Ishikawa (cell line): ENCODE data around the gene ATP5F1D.

Experiments
- CEBPB ChIP-seq: IDR thresholded peaks from 2 replicates; pipeline ENCODE4 v1.6.1; 2012
- NFIC ChIP-seq: IDR thresholded peaks from 2 replicates; pipeline ENCODE4 v1.6.1; 2012
- TAF1 ChIP-seq: IDR thresholded peaks from 2 replicates; pipeline ENCODE4 v1.6.1; 2012; ENCODE audit warnings: low read depth, mild to moderate bottlenecking
- TCF12 ChIP-seq: IDR thresholded peaks from 2 replicates; pipeline ENCODE4 v1.6.1; 2012; ENCODE audit warnings: low read depth
- TF ChIP-seq, protein P1 (sequence below): IDR thresholded peaks from 2 replicates; pipeline ENCODE4 v1.6.1; 2012

DNA sequence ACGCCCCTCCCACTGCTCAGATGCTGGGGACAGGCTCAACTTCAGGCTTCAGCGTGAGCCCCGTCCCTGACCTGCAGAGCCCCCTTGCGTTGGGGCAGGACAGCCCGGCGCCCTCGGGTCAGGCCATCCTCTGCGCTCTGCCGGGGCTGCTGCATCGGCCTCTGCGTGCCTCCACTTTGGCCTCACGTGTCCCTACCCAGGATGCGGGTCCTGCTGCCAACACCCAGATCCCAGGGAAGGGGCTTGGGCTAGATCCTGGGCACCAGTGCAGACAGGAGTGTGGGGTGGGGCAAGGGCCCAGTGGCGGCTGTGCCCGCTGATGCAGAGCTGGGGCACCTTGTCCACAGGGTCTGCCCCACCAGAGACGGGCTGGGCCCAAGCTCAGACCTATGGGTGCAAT is 16.7 kb upstream of the ATP5F1D start:
- TF ChIP-seq TAF1 (no peak), CEBPB (no peak), NFIC (no peak), TCF12 (no peak)
- TF ChIP-seq, protein P1, sequence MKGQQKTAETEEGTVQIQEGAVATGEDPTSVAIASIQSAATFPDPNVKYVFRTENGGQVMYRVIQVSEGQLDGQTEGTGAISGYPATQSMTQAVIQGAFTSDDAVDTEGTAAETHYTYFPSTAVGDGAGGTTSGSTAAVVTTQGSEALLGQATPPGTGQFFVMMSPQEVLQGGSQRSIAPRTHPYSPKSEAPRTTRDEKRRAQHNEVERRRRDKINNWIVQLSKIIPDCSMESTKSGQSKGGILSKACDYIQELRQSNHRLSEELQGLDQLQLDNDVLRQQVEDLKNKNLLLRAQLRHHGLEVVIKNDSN, result no peak
